ENCODE results near the gene HCN3. TPM values are rescaled to one million over a fixed set of nuclear protein-coding genes. Genes with fewer than 3 reads are reported as not detected.

HCN3 gene
- total and polyA plus RNA-seq, 2 of the 8 experiments (the other 6 are each of a cell fraction or from before 2014, with no cell fraction given) = 6.4 to 7.3 TPM

GRCh38 chr1:155267373-155267772, 9.9 kb upstream of the HCN3 start (continued):
- TF ChIP-seq EP300 (IDR thresholded peaks at IDR 0.05; ENCODE audit: borderline replicate concordance in 1 of 2, low read depth in 2 of 2, low read length in 2 of 2) (no peak), SIN3A (conservative IDR thresholded peaks at IDR 0.05 in 1 of 2, IDR thresholded peaks at IDR 0.05 in 1 of 2; ENCODE audit: low read depth in 1 of 2, low read length in 2 of 2) (no peak), SIRT6 (IDR thresholded peaks at IDR 0.05; ENCODE audit: low read length) (no peak), RFX5 (IDR thresholded peaks at IDR 0.05; ENCODE audit: borderline replicate concordance, low read depth, low read length) (no peak), ATF2 (IDR thresholded peaks at IDR 0.05; ENCODE audit: low read length) (no peak)

Data from H1 (cell line).